AG04450 (cell line): ENCODE data around the gene SLC25A23. TPM values are rescaled to one million over a fixed set of nuclear protein-coding genes. Genes with fewer than 3 reads are reported as not detected.

Experiments
- CTCF ChIA-PET: fragments of 300-600, 350-600 bp; formaldehyde crosslinking; extraction: SDS; loops from one replicate; lab custom pipeline; 2022; ENCODE audit warnings: antibody characterized with exemption, inconsistent platforms; lab: Charles Lee
- POLR2A ChIA-PET: fragments of 350-600 bp; formaldehyde crosslinking; extraction: SDS; loops from one replicate; lab custom pipeline; 2021; ENCODE audit warnings: antibody characterized with exemption, inconsistent platforms; lab: Yijun Ruan, JAX
- DNase-seq: peaks from one replicate; pipeline ENCODE4 v3.0.0-alpha.2; 2011; ENCODE audit warnings: low read depth, low spot score
- H3K27ac ChIP-seq: one replicate; pipeline ENCODE4 v1.5.1; 2012; ENCODE audit warnings: low read depth, low read length, control low read depth
- H3K27me3 ChIP-seq: one replicate; pipeline ENCODE4 v1.6.0; 2012; ENCODE audit warnings: low read length; ENCODE audit not compliant: control insufficient read depth, insufficient read depth
- H3K4me3 ChIP-seq: 2 replicates; pipeline ENCODE4 v1.5.1; 2011; ENCODE audit warnings: mild to moderate bottlenecking, low read depth, low read length, control low read depth
- H3K9me3 ChIP-seq: 2 replicates; pipeline ENCODE4 v1.5.1; 2012; ENCODE audit warnings: low read length; ENCODE audit not compliant: control insufficient read depth, insufficient read depth
- polyA plus RNA-seq: library from polyadenylated mRNA; depleted of rRNA; stranded (reverse); fragments of >200 nt; gene quantifications from 2 replicates; pipeline ENCODE4 v1.2.3, GENCODE V29; 2011
- TF ChIP-seq, protein P1 (sequence below): IDR thresholded peaks from 2 replicates; pipeline ENCODE4 v1.5.1; 2011; ENCODE audit warnings: low read depth, low read length, control low read depth, inconsistent platforms

The SLC25A23 gene
- polyA plus RNA-seq, 1 experiment, result 8.0 TPM

DNA sequence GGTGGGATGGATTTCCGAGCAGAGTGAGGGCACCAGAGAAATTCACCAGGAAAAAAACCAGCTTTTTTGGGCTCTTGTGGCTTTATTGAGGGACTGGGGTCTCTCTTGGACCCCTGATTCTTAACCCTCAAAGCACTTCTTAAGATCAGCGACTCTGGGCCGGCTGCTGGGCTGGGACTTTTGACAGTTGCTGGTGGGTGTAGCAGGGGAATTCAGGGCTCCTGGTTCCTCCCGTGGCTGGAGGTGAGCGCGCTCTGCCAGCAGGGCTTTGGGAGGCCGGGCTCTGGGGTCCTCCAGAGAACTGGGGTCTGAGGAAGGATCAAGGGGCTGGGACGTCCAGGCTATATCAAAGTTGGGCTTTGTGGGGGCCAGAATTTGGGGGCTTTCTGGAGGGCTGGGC lies 7.8 kb upstream of the SLC25A23 start:
- TF ChIP-seq, protein P1, sequence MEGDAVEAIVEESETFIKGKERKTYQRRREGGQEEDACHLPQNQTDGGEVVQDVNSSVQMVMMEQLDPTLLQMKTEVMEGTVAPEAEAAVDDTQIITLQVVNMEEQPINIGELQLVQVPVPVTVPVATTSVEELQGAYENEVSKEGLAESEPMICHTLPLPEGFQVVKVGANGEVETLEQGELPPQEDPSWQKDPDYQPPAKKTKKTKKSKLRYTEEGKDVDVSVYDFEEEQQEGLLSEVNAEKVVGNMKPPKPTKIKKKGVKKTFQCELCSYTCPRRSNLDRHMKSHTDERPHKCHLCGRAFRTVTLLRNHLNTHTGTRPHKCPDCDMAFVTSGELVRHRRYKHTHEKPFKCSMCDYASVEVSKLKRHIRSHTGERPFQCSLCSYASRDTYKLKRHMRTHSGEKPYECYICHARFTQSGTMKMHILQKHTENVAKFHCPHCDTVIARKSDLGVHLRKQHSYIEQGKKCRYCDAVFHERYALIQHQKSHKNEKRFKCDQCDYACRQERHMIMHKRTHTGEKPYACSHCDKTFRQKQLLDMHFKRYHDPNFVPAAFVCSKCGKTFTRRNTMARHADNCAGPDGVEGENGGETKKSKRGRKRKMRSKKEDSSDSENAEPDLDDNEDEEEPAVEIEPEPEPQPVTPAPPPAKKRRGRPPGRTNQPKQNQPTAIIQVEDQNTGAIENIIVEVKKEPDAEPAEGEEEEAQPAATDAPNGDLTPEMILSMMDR, result no peak
- no peak overlapping the region for H3K4me3 ChIP-seq
- CTCF ChIA-PET, result no interaction called here

DNA sequence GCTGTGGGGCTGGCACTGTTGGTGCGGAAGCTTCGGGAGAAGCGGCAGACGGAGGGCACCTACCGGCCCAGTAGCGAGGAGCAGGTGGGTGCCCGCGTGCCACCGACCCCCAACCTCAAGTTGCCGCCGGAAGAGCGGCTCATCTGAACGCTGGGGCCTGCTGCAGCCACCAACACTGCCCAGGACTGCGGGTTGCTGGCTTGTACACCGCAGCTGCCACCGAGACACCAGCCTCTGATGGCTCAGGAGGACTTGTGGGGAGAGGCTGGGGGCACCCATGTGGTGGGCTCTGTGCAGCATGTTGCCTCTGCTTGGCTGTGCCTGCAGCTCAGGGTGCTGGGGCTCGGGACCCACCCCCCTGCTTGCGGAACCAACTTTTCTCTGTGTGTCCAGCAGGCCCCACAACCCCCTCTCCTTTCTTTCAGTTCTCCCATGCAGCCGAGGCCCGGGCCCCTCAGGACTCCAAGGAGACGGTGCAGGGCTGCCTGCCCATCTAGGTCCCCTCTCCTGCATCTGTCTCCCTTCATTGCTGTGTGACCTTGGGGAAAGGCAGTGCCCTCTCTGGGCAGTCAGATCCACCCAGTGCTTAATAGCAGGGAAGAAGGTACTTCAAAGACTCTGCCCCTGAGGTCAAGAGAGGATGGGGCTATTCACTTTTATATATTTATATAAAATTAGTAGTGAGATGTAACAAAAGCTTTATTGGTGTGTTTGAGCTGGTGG lies 7.1 kb upstream of the SLC25A23 start:
- no peak overlapping the region for H3K4me3 ChIP-seq
- ChIA-PET POLR2A (no interaction called here), CTCF (no interaction called here)
- TF ChIP-seq, protein P1, result no peak
- DNase-seq, result no peak
- no peak overlapping the region for H3K27ac ChIP-seq
- peaks cover 22% of the 10 kb centered on the region for H3K27me3 ChIP-seq
- H3K9me3 ChIP-seq, result no peaks in the 10 kb centered on the region; the same call in 1 of the 2 replicates

More for the DNA sequence above, 7.8 kb upstream of the SLC25A23 start:
- Histone ChIP-seq H3K9me3 (no peaks in the 10 kb centered on the region; the same call in 1 of the 2 replicates), H3K27me3 (peaks cover 22% of the 10 kb centered on the region), H3K27ac (no peak overlapping the region)
- POLR2A ChIA-PET, result no interaction called here
- DNase-seq, result no peak

DNA sequence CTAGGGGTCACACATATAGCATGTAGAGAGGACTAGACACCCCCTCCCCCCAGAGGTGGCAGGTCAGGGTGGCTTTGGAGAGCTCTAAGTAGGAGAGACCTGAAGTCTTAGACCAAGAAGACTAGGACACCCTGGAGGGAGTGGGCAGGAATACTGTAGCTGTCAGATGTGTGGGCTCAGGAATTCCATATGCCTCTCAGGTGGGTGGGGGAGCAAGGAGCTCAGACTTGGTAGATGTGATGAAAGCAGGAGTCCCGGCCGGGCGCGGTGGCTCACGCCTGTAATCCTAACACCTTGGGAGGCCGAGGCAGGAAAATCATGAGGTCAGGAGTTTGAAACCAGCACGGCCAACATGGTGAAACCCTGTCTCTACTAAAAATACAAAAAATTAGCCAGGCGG lies 6.1 kb upstream of the SLC25A23 start:
- TF ChIP-seq, protein P1, result no peak
- no peak for DNase-seq
- no peaks in the 10 kb centered on the region for H3K9me3 ChIP-seq
- H3K27ac ChIP-seq, result no peak overlapping the region
- ChIA-PET POLR2A (no interaction called here), CTCF (no interaction called here)
- no peak overlapping the region for H3K4me3 ChIP-seq
- H3K27me3 ChIP-seq, result peaks cover 22% of the 10 kb centered on the region

DNA sequence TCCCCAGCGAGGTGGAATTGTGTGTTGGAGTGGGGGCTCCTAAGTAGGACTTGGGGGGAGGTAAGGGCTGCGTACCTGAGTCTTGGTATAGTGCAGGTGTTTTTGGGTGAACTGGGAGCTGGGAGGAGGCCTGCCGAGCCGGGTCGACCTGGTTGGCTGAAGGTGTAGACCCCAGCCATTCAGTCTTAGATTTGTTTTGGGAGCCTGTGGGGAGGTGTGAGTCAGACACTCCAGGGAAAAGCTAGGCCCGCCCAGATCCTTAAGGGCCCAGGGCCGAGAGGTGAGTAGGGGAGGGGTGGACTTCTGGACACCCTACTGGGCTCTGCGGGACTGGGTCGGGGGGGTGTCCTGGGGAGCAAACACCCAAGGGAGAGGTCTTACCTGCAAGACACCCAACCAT lies 5.4 kb upstream of the SLC25A23 start:
- H3K27ac ChIP-seq, result no peak overlapping the region
- no peaks in the 10 kb centered on the region for H3K9me3 ChIP-seq
- TF ChIP-seq, protein P1, result no peak
- H3K4me3 ChIP-seq, result no peak overlapping the region
- no peak for DNase-seq
- CTCF ChIA-PET, result no interaction called here
- POLR2A ChIA-PET, result no interaction called here
- peaks cover 19% of the 10 kb centered on the region for H3K27me3 ChIP-seq

DNA sequence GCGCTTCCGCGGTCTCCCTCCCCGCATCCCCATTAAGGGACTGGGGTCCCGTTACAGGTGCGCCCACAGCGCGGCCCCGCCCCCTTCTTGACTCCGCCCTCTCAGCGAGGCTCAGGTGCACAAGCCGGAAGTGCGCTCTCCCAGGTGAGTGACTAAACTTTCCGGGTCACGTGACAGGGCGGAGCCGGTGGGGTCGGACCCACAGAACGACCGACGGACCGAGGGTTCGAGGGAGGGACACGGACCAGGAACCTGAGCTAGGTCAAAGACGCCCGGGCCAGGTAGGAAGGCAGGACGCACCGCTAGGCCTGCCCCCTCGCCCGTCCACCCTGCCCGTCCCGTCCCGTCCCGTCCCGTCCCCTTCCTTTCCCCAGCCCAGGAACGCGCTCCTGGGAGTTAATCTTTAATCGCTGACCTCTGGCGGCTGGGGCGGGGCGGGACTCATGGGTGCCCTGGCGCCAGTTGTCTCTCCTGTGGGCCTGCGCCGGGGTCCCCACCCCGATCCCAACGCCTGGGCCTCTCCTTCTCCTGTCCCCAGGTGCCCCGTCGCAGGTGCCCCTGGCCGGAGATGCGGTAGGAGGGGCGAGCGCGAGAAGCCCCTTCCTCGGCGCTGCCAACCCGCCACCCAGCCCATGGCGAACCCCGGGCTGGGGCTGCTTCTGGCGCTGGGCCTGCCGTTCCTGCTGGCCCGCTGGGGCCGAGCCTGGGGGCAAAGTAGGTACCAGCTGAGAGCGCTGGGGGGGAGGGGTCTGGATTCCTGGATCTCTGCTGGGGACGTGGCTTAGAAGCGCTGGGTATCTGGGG lies 4.7 kb upstream of the SLC25A23 start, which contains the start of gene CRB3:
TSS of gene CRB3 (plus strand) at position 202 of the 804 bp plus-strand sequence. CDS start at position 633, 431 bp downstream.
- Histone ChIP-seq H3K27me3 (peaks cover 19% of the 10 kb centered on the region), H3K27ac (no peak within 1 kb of the TSS), H3K4me3 (no peak within 1 kb of the TSS), H3K9me3 (no peaks in the 10 kb centered on the region; the same call in 1 of the 2 replicates)
- DNase-seq, result no peak
- TF ChIP-seq, protein P1, result no peak
- CTCF ChIA-PET, result no interaction called here
- POLR2A ChIA-PET, result no interaction called here
